Measurements from ENCODE around the gene DDX49. TPM values are rescaled to one million over a fixed set of nuclear protein-coding genes. Genes with fewer than 3 reads are reported as not detected.

The DDX49 gene, protein sequence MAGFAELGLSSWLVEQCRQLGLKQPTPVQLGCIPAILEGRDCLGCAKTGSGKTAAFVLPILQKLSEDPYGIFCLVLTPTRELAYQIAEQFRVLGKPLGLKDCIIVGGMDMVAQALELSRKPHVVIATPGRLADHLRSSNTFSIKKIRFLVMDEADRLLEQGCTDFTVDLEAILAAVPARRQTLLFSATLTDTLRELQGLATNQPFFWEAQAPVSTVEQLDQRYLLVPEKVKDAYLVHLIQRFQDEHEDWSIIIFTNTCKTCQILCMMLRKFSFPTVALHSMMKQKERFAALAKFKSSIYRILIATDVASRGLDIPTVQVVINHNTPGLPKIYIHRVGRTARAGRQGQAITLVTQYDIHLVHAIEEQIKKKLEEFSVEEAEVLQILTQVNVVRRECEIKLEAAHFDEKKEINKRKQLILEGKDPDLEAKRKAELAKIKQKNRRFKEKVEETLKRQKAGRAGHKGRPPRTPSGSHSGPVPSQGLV
- total RNA-seq = 52.6 and 56.6 TPM in 2 replicates

GRCh38 chr19:18919086-18919899 is at the start of gene DDX49, which contains the start of gene COPE:
Gene DDX49 (plus strand): TSS chr19:18919715. CDS start chr19:18919742, 27 bp downstream.
Gene COPE (minus strand): TSS chr19:18919387. CDS start chr19:18919348, 39 bp downstream.

DNA sequence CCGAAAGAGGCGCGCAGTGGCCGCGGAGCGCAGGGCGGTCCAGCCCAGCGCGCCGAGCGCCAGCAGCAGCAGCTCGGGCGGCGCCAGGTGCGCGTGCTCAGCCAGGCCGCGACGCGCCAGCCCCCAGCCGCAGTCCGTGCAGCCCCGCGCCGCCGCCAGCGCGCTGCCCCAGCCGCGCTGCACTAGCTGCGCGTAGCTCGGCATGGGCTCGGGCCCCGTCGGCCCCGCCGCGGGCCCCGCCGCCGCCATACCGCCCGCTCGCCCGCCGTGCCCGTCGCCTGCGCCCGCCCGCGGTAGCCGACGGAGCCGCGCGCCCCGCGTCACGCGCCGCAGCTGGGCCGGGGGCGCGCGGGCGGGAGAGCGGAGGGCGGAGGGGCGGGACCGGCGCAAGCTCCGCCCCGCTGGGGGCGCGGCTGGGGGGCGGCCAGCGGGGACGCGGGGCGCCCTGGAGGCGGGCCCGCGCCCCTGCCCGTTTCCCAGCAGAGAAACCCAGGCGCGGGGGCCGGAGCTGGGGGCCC is 23.6 kb upstream of the DDX49 start, which contains the start of gene CERS1:
Gene CERS1 (minus strand): TSS at position 335 of the 518 bp plus-strand sequence. CDS start 86 bp downstream, at position 249.

GRCh38 chr19:18940769-18941627 is 21.5 kb downstream of the DDX49 start, which contains the start of gene HOMER3:
Gene HOMER3 (minus strand): TSS chr19:18941217. CDS start chr19:18938982, 2,235 bp downstream.

Other genes with a start within 250 kb of the DDX49 start
- gene CRTC1, start 236.0 kb upstream of the DDX49 start, total RNA-seq = 2.1 and 3.6 TPM in 2 replicates
- not detected in 2 replicates for gene COMP, start 128.4 kb upstream of the DDX49 start, total RNA-seq
- gene UPF1, start 87.8 kb upstream of the DDX49 start, total RNA-seq = 67.4 and 74.1 TPM in 2 replicates
- 2.3 and 3.9 TPM in 2 replicates for gene CERS1, start 23.6 kb upstream of the DDX49 start, total RNA-seq
- 219 and 252 TPM in 2 replicates for gene COPE, start 328 bp upstream of the DDX49 start, total RNA-seq
- gene HOMER3, start 21.5 kb downstream of the DDX49 start, total RNA-seq = 163 and 165 TPM in 2 replicates
- 30.4 and 39.9 TPM in 2 replicates for gene SUGP2, start 113.8 kb downstream of the DDX49 start, total RNA-seq
- 46.2 and 48.7 TPM in 2 replicates for gene ARMC6, start 113.9 kb downstream of the DDX49 start, total RNA-seq
- gene SLC25A42, start 144.3 kb downstream of the DDX49 start, total RNA-seq = 4.3 and 4.6 TPM in 2 replicates
- 14.2 and 21.9 TPM in 2 replicates for gene TMEM161A, start 218.8 kb downstream of the DDX49 start, total RNA-seq

Data from vein endothelial cell (primary cell).